Motor neuron (in vitro differentiated cells): ENCODE data around the gene ANKRD55. TPM values are rescaled to one million over a fixed set of nuclear protein-coding genes. Genes with fewer than 3 reads are reported as not detected.

Experiments
- ATAC-seq, 8 experiments: fragments of 200-7000 bp; cut with Tn5 transposase; replicated peaks in 6 of 8; 2 replicates each; pipeline ENCODE4 v1.8.0; 2021; ENCODE audit warnings: mild to moderate bottlenecking in 8 of 8, moderate library complexity in 8 of 8
- H3K27ac ChIP-seq, 2 donors: fragments of 250-450 bp; sonication (Bioruptor Pico); 2 replicates each; pipeline ENCODE4 v1.9.0; 2021; ENCODE audit warnings: antibody characterized with exemption in 2 of 2, mild to moderate bottlenecking in 2 of 2, moderate library complexity in 1 of 2
- H3K4me1 ChIP-seq, 2 donors: fragments of 250-450 bp; sonication (Bioruptor Pico); replicated peaks in 1 of 2; 2 replicates each; pipeline ENCODE4 v1.6.1; 2021; ENCODE audit warnings: antibody characterized with exemption in 2 of 2, mild to moderate bottlenecking in 2 of 2, moderate library complexity in 1 of 2
- H3K4me3 ChIP-seq, 5 donors: fragments of 250-450 bp; sonication (Bioruptor Pico); 2 replicates each; pipeline ENCODE4 v1.9.0; 2021; ENCODE audit warnings: antibody characterized with exemption in 5 of 5, mild to moderate bottlenecking in 5 of 5, moderate library complexity in 4 of 5
- WGBS, 10 experiments: fragments of 450-650 bp; shearing (Covaris generic); methylation state at CpG; one replicate each; pipeline ENCODE4 v1.0.0; 2022; 5-methylcytosine and 5-hydroxymethylcytosine counted together
- in situ Hi-C, 9 experiments: fragments of 400-800 bp; cut with MboI; loops; one replicate each; pipeline ENCODE4 v1.15.0; 2021; ENCODE audit warnings: low sequenced_read_pairs in 9 of 9, low pct_unique_long_range_greater_than_20kb in 2 of 9; ENCODE audit not compliant: unreplicated experiment in 9 of 9
- total RNA-seq, 8 experiments: library from RNA; unstranded; fragments of 300-600 nt; gene quantifications; 2 replicates each; pipeline versions ENCODE4 v1.2.3 to v1.2.4, GENCODE V29; 2022

Gene ANKRD55
- total RNA-seq, 8 experiments from 2014 or later, result 0.17 to 2.9 (median 0.90) TPM; not detected in 3

DNA sequence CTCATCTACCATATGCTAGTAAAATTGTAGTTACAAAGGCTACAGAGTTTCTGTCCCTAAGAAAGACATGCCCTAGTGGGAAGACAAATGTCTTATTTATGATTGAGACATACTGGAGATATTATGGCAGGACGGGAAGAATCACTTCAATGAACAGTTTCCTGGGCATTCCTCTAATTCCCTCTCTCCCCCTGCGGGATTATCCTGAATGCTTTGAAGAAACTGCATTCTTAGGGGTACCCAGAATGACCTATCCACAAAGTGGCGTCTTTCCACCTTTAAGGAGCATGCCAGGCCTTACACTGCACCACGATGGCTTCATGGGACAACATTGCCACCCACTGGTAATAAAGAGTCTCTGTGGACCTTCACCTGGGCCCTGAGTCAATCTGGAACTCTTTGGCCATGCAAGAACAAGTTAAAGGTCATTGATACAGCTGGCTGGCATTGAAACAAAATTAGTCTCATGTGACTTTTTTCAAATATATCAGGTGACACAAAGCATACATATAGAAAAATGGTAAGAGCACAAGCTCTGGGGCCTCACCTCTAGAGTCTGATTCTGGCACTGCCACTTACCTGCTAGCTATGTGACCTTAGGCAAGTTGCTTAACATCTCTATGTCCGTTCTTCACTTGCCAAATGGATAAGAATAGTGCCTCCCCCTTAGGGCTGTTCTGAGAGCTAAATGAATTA is 32.0 kb downstream of the ANKRD55 start:
- 15 to 100% (median 43%) methylated on average over 1 to 4 of the region's 5 CpGs; no CpG with 5 or more reads in 2 of the 10 experiments for WGBS, 10 experiments

GRCh38 chr5:56195016-56195415 is 38.1 kb downstream of the ANKRD55 start:
- no peak overlapping the region for H3K4me3 ChIP-seq
- WGBS, 10 experiments, result 0 to 100% (median 77%) methylated on average over 1 of the region's 1 CpG
- no peak overlapping the region for H3K27ac ChIP-seq
- ATAC-seq, result no peak
- H3K4me1 ChIP-seq, result no peaks in the 10 kb centered on the region
- in situ Hi-C loops, result loop anchor here in 2 of 9 experiments (25.0 kb wide), 1 partner anchor 208 kb away; the partner anchor contains the start of gene IL6ST (in 2 of the 2)

More for the DNA sequence above, 32.0 kb downstream of the ANKRD55 start:
- peak; percentile 79 to 100 (median 96) for ATAC-seq
- in situ Hi-C loops, result loop anchor here in 1 of 9 experiments (25.0 kb wide), 1 partner anchor 264 kb away; no protein-coding TSS in a partner anchor
- Histone ChIP-seq H3K4me3 (no peak overlapping the region), H3K27ac (no peak overlapping the region), H3K4me1 (no peaks in the 10 kb centered on the region)

DNA sequence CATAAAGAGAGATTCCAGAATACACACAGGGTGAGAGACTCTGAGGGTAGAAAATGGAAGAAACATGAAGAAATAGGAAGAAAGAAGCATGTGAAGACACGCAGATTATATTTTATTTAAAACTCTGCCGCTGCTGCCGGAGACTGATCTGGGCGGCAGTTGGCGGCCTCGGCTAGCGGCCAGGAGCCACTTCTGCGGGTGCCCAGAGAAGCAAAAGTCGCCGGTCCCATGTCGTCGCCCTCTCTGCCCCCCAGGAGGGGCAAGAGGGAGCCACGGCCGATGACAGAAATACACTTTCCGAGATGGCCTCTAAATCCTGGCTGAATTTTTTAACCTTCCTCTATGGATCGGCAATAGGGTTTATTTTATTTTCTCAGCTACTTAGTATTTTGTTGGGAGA is 40.9 kb downstream of the ANKRD55 start:
- in situ Hi-C loops, result loop anchor here in 2 of 9 experiments (25.0 kb wide), 1 partner anchor 205 kb away; the partner anchor contains the start of gene IL6ST (in 2 of the 2)
- ATAC-seq, result no peak
- no peak overlapping the region for H3K4me3 ChIP-seq
- no peaks in the 10 kb centered on the region for H3K4me1 ChIP-seq
- no peak overlapping the region for H3K27ac ChIP-seq
- WGBS, 10 experiments, result 89 to 100% (median 96%) methylated on average over 1 to 13 of the region's 16 CpGs; no CpG with 5 or more reads in 3 of the 10 experiments

GRCh38 chr5:56191656-56192055 is 41.5 kb downstream of the ANKRD55 start:
- H3K27ac ChIP-seq, result no peak overlapping the region
- H3K4me3 ChIP-seq, result no peak overlapping the region
- ATAC-seq, result no peak
- no peaks in the 10 kb centered on the region for H3K4me1 ChIP-seq
- 73 to 100% (median 97%) methylated on average over 2 to 3 of the region's 3 CpGs; no CpG with 5 or more reads in 4 of the 10 experiments for WGBS, 10 experiments
- in situ Hi-C loops, result loop anchor here in 2 of 9 experiments (25.0 kb wide), 1 partner anchor 204 kb away; the partner anchor contains the start of gene IL6ST (in 2 of the 2)

- no peak for ATAC-seq
- Histone ChIP-seq H3K27ac (no peak overlapping the region), H3K4me1 (no peaks in the 10 kb centered on the region), H3K4me3 (no peak overlapping the region)
- in situ Hi-C loops, result loop anchor here in 2 of 9 experiments (25.0 kb wide), 1 partner anchor 203 kb away; the partner anchor contains the start of gene IL6ST (in 2 of the 2)
- 13 to 100% (median 50%) methylated on average over 1 to 2 of the region's 2 CpGs; no CpG with 5 or more reads in 3 of the 10 experiments for WGBS, 10 experiments
Measured at GRCh38 chr5:56190497-56190896, 42.6 kb downstream of the ANKRD55 start.

GRCh38 chr5:56185768-56186311 is 47.3 kb downstream of the ANKRD55 start:
- 70 to 97% (median 87%) methylated on average over 3 to 6 of the region's 8 CpGs; no CpG with 5 or more reads in 2 of the 10 experiments for WGBS, 10 experiments
- H3K4me1 ChIP-seq, result peaks cover 3 to 9% of the 10 kb centered on the region in 2 donors
- no peak overlapping the region for H3K4me3 ChIP-seq
- in situ Hi-C loops, result loop anchor here in 2 of 9 experiments (25.0 kb wide), 1 partner anchor 199 kb away; the partner anchor contains the start of gene IL6ST (in 2 of the 2)
- ATAC-seq, result no peak
- no peak overlapping the region for H3K27ac ChIP-seq

DNA sequence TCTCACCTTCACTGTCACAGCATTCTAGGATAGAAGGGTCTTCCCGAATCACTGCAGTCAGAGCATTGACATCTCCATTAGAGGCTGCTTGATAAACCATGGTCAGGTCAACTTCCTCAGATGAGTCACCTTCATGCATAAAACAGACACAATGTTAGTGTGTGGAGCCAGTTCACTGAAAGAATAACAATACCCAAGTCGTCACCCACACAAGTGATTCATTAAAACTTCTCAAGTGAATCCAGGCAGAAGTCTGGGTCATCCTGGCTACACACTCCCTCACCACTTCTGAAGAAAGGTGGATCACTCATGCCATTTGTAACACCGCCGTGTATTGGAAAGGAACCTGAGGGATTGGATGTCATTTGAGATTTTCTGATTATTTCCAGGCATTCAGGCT is 49.6 kb downstream of the ANKRD55 start:
- H3K27ac ChIP-seq, result peak overlapping the region in 1 of 2 donors; percentile 29
- WGBS, 10 experiments, result 6 to 43% (median 26%) methylated on average over 2 to 4 of the region's 4 CpGs; no CpG with 5 or more reads in 3 of the 10 experiments
- H3K4me1 ChIP-seq, result peaks cover 3 to 9% of the 10 kb centered on the region in 2 donors
- H3K4me3 ChIP-seq, result no peak overlapping the region
- in situ Hi-C loops, result loop anchor here in 2 of 9 experiments (25.0 kb wide), 1 partner anchor 196 kb away; the partner anchor contains the start of gene IL6ST (in 2 of the 2)
- peak in 7 of 8 experiments; percentile 90 to 99 (median 98) for ATAC-seq

DNA sequence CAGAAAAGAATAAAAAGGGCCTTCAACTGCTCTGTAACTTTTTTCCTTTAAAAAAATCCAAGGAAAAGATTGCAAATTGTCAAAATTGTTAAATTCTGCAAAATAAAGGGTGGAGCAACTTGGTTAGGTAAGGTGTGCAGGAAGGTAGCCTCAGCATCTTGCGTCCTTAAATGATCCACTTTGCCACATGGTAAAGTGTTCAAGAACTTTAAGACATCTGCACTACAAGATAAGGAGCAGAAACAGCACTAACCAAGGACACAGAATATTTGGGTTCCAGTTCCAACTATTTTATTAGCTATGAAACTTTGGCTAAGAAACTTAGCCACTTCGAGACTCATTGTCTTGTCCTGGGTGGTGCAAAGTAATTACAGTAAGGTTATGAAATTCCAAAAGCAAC is 53.7 kb downstream of the ANKRD55 start:
- no peak for ATAC-seq
- Histone ChIP-seq H3K4me3 (no peak overlapping the region), H3K27ac (no peak overlapping the region), H3K4me1 (peaks cover 3 to 17% of the 10 kb centered on the region in 2 donors)
- in situ Hi-C loops, result loop anchor here in 2 of 9 experiments (25.0 kb wide), 1 partner anchor 192 kb away; the partner anchor contains the start of gene IL6ST (in 2 of the 2)
- 29 to 100% (median 94%) methylated on average over 1 to 2 of the region's 2 CpGs; no CpG with 5 or more reads in 1 of the 10 experiments for WGBS, 10 experiments

DNA sequence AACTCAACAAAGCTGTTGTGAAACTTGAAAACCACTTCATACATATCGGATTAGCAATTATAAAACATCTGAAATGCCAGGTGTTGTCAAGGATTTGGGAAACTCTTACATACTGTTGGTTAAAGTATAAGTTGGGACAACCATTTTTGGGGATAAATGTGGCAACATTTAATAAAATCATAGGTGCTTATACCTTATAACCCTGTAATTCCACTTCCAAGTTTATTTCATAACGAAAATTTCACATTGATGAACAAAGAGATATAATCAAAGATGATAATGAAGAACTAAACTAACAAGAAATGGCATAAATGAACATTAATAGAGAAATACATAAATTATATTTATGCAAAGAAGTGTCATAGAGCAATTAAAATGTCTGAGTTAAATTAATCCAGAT is 54.3 kb downstream of the ANKRD55 start:
- no peak overlapping the region for H3K4me3 ChIP-seq
- no peak overlapping the region for H3K27ac ChIP-seq
- ATAC-seq, result no peak
- WGBS, 10 experiments, result 36 to 100% (median 80%) methylated on average over 1 to 2 of the region's 2 CpGs
- in situ Hi-C loops, result loop anchor here in 2 of 9 experiments (25.0 kb wide), 1 partner anchor 192 kb away; the partner anchor contains the start of gene IL6ST (in 2 of the 2)
- H3K4me1 ChIP-seq, result peaks cover 3 to 15% of the 10 kb centered on the region in 2 donors

DNA sequence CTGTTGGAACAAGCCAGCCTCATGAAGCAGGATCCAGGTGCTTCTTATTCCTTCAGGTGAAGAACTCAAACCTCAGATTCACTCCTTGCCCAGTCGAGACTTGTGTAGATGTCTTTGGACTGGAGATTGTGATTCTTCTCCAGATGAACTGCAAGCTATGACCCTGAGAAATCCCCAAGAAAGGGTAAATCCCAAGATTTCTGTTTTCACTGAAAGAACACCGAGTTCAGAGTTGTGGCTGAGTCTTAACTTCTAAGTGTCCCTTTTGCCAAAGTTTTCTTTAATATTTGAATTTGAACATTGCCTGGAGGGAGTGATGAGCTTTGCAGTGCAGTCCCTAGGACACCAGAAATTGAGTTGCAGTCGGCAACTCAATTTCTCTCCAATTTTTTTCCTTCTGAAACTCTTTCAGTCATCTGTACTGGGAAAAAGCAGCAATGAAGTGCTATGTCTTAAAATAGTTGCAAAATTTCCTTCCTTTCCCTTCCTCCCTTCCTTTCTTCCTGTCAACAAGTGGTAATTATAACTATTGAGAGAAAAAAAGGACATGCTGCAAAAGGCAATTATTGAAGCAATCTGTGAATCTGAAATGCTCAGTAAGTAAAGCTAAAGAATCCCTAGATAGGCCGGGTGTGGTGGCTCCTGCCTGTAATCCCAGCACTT is 56.1 kb downstream of the ANKRD55 start:
- ATAC-seq, result no peak
- in situ Hi-C loops, result loop anchor here in 2 of 9 experiments (25.0 kb wide), 1 partner anchor 190 kb away; the partner anchor contains the start of gene IL6ST (in 2 of the 2)
- WGBS, 10 experiments, result 0 to 100% (median 93%) methylated on average over 1 to 4 of the region's 4 CpGs; no CpG with 5 or more reads in 3 of the 10 experiments
- no peak overlapping the region for H3K27ac ChIP-seq
- no peak overlapping the region for H3K4me3 ChIP-seq
- H3K4me1 ChIP-seq, result peaks cover 0 to 8% of the 10 kb centered on the region in 2 donors

GRCh38 chr5:56176155-56176798 is 56.9 kb downstream of the ANKRD55 start:
- H3K4me1 ChIP-seq, result peaks cover 0 to 8% of the 10 kb centered on the region in 2 donors
- in situ Hi-C loops, result loop anchor here in 2 of 9 experiments (25.0 kb wide), 1 partner anchor 189 kb away; the partner anchor contains the start of gene IL6ST (in 2 of the 2)
- H3K27ac ChIP-seq, result no peak overlapping the region
- 13 to 100% (median 59%) methylated on average over 1 to 6 of the region's 6 CpGs; no CpG with 5 or more reads in 2 of the 10 experiments for WGBS, 10 experiments
- H3K4me3 ChIP-seq, result no peak overlapping the region
- peak in 3 of 8 experiments; percentile 49 to 91 (median 87) for ATAC-seq

DNA sequence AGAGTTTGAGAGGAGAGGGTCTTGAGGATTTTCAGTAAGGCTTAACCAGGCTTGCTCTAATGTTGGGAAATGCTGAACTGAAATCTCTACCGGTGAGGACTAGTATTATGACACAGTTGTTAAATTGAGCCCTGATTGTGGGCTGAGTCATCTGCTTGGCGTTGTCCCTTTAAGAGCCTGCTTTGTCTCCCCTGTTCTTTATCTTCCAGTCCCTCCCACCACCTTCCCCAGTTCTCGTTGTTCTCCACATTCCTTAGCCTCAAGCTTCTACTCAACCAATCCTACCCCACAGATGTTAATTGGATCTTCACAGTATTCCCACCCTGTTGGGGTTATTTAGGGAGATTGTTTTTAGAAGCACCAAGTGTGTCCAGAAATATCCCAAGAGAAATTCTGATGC is 57.6 kb downstream of the ANKRD55 start:
- ATAC-seq, result peak in 7 of 8 experiments; percentile 77 to 99 (median 84)
- H3K27ac ChIP-seq, result no peak overlapping the region
- 0 to 38% (median 29%) methylated on average over 1 to 3 of the region's 3 CpGs; no CpG with 5 or more reads in 1 of the 10 experiments for WGBS, 10 experiments
- H3K4me3 ChIP-seq, result no peak overlapping the region
- peaks cover 0 to 8% of the 10 kb centered on the region in 2 donors for H3K4me1 ChIP-seq
- in situ Hi-C loops, result loop anchor here in 2 of 9 experiments (25.0 kb wide), 1 partner anchor 188 kb away; the partner anchor contains the start of gene IL6ST (in 2 of the 2)
